ENCODE data around the gene XYLT1. TPM values are rescaled to one million over a fixed set of nuclear protein-coding genes. Genes with fewer than 3 reads are reported as not detected.
"Not testable (repeated sequence)": the region's sequence is repeated elsewhere in the genome, so short reads cannot be mapped to it uniquely, and the experiment has no call there.

The XYLT1 gene
- total RNA-seq, 2 donors from 2014 or later: 32.4 to 33.1 TPM

DNA sequence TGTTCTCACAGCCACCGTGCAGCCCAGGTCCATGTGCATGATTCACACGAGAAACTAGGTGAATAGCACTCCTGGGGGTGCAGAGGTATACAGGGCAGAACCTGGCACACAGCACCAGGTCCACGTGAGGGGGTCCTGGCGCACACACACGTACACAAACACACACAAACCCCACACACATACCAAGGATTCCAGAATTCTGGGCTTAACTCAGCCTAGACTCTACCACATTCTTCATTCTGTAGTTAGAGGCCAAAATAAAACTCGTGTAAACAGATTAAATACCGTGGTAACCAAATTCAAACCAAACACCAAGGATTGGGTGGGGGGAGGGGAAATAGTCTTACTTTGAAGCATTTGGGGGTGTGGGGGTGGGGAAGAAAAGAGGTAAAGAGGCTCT, 58.5 kb downstream of the XYLT1 start:
- intact Hi-C loops (cut with DNase I): no loop called here
- no peak for DNase-seq (ENCODE audit: low spot score)

DNA sequence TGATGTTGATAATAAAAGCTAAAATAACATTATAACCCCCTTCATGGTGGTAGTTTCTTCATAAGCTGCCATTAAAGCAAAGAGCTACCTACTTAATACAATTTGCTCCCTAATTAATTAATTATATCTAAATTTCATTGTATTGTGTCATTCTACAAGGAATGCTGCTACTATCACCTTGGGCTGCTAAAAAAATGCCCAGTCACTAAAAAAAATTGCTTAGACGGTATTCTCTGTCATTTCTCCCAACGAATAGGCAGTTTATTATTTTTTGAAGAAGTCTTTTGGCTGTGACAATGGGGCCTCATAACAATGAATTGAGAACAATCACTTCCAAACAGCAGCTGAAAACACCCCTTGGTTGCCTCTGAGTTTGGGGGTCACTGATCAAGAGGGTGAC, 59.5 kb downstream of the XYLT1 start:
- intact Hi-C loops (cut with DNase I): no loop called here
- no peak for DNase-seq (ENCODE audit: low spot score)

DNA sequence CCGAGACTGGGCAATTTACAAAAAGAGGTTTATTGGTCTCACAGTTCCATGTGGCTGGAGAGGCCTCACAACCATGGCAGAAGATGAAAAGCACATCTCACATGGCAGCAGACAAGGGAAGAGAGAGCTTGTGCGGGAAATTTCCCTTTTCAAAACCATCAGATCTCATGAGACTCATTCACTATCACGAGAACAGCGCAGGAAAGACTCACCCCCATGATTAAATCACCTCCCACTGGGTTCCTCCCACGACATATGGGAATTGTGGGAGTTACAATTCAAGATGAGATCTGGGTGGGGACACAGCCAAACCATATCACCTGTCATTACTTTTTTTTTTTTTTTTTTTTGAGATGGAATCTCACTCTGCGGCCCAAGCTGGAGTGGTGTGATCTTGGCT, 60.4 kb downstream of the XYLT1 start:
- DNase-seq (ENCODE audit: low spot score); intact Hi-C loops (cut with DNase I): not testable (repeated sequence)

DNA sequence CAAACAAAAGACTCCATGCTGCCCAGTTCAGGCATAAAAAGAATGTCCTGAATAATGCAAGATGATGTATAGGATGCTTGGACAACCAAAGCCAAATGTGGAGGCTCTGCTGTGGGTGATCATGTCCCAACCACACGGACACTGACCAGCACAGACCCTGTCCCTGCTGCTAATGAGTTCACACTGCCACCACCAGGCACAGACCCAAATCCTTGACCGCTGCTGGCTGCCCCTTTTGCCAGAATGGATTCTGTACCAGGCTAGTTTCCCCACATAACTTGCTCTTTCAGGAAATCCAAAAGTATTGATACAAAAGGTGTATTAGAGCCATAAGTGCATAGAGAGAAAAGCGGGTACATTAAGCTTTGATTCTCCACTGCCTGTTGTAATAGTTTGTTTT, 60.9 kb downstream of the XYLT1 start:
- DNase-seq (ENCODE audit: low spot score): no peak
- intact Hi-C loops (cut with DNase I): no loop called here

DNA sequence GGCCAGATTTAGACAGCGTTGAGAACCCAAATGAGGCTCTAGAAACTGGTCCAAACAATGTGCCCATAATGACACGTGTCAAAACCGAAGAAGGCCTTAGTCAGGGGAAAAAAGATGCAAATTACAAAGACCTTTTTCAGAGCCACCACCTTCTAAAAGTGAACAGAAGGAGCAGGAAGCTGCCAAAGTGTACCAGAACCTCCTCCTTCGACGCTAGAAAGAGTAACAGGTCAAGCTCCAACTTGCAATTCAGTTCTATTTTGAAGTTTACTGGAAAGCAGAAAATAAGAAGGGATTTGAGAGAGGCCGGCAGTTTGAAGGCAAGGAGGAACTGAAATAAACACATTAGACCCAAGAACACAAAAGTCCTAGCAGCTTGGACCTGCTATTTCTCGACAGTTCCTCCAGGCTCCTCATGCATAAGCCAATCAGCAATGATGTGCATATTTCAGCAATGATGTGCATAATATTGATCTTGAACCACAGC, 61.8 kb downstream of the XYLT1 start:
- no peak for DNase-seq (ENCODE audit: low spot score)
- intact Hi-C loops (cut with DNase I): no loop called here

DNA sequence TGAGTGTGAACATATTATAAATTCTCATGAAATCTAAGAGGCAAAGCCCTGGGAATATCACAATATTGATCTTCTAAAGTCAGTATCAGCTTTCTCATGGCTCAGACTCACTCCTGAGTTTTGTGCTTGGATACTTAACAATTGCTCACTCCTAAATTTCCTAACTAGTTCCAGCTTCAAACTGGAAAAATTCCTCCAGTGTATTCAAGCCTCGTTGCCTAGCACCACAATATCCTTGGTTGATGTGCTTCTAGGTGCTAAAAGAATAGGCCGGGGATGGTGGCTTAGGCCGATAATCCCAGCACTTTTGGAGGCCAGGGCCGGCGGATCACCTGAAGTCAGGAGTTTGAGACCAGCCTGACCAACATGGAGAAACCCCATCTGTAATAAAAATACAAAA, 62.5 kb downstream of the XYLT1 start:
- intact Hi-C loops (cut with DNase I): no loop called here
- no peak for DNase-seq (ENCODE audit: low spot score)

DNA sequence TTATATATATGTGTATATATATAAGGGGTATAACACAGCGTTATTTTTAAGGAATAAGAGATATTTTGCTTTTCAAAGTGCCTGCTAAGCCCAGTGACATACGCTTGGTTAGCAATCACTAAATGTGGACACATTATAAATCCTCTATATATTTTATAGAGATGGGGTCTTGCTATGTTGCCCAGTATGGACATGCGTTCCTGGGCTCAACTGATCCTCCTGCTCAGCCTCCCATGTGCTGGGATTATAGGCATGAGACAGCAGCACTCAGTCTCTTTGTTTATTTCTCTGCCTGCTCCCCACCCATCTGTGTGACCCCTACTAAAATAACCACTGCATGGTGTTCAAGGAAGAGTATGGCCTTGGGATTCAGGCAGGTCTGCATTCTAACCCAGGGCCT, 63.4 kb downstream of the XYLT1 start:
- intact Hi-C loops (cut with DNase I): no loop called here
- DNase-seq (ENCODE audit: low spot score): no peak

DNA sequence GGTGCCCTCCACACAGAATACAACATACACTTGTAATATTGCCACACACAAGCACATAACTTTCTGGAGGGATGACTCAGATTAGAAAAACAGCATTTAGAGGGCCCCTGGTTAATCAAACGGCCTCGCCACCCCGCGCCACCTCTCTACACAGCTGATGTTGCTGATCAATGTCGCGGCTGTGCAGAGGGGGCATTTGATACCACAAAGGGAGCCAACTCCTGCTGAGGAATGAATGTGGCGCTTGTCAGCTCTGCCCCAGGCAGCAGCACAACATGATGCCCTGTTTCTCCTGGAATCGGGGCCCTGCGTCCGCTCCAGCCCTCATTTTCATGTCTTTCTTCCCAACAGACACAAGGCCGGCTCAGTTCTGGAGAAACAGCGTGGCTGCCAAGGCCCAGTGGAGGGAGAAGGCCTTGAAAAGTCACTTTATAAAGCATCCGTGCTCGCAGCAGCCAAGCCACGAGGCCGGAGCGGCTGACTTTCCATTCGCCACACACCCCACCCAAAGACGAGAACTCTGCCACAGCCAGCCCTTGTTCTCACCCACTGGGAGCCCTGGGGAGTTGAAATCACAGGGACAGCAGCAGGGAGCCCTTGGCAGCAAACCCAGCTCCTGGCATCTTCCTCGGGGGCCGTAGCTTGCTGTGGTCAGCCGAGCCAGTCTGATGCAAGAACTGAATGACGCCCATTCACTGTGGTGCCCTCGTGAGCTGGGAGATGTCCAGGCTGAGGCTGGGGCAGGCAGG, 65.6 kb downstream of the XYLT1 start:
- intact Hi-C loops (cut with DNase I): no loop called here
- peak; percentile 95 for DNase-seq (ENCODE audit: low spot score)

DNA sequence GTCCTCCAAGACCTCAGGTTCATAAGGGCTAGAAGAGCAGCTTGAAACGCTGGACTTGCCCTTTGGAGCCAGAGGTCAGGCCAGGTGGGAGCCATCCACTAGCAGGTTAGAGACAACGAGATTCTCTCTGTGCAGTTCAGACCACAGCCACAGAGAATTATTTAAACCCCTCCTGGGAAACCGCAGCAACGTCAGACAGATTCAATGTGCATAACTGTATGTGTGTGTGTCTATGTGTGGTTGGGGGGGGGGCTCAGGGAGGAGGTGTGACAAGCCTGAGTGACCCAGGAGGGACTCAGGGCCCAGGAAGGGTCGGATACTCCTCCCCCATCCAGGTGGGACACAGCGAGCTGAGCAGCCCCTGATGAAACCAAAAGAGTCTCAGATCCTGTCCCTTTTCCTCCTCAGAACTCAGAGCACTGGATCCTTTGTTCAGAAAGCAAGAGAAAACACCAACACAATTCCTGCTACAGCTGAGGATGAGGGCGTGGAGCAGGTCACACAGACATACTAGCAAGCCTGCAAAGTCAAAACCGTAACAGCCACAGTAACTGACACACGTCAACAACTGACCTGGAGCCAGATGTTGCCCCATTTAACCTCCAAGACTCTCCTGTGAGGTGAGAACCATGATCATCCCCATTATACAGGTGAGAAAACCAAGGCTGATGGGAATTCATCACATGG, 66.8 kb downstream of the XYLT1 start:
- DNase-seq (ENCODE audit: low spot score): no peak
- intact Hi-C loops (cut with DNase I): no loop called here

DNA sequence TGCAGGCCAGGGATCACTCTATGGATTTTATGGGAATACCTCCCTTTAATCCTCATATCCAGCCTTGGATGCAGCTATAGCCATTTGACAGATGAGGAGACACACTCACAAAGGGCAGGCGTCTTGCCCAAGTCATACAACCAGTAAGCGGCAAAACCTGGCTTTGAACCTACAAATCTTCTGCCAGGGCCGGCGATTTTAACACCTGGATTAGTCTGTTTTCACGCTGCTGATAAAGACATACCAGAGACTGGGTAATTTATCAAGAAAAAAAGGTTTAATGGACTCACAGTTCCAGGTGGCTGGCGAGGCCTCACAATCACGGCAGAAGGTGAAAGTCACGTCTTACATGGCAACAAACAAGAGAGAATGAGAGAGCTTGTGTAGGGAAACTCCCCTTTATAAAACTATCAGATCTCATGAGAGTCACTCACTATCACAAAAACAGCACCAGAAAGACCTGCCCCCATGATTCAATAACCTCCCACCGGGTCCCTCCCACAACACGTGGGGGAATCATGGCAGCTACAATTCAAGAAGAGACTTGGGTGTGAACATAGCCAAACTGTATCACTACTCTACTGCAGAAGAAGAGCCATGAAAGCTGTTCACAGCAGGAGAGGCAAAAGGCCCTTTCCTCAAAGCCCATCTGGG, 67.5 kb downstream of the XYLT1 start:
- intact Hi-C loops (cut with DNase I): no loop called here
- DNase-seq (ENCODE audit: low spot score): no peak

DNA sequence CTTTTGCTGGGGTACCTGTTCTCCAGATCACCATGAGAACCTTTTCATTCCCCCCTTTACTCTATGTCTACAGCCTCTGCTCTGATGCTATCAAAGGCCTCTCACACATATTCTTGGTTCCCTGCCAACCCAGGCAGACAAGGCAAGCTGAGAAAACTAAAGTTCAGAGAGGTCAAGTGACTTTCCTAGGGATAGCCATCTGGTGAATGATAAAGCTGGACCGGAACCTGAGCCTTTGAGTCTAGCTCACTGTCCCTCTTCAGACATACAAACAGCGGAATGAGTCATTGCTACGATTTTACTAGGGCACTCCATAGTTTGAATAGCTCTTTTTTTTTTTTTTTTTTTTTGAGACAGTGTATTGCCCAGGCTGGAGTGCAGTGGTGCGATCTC, 73.3 kb downstream of the XYLT1 start:
- no peak for DNase-seq (ENCODE audit: low spot score)
- intact Hi-C loops (cut with DNase I): no loop called here

DNA sequence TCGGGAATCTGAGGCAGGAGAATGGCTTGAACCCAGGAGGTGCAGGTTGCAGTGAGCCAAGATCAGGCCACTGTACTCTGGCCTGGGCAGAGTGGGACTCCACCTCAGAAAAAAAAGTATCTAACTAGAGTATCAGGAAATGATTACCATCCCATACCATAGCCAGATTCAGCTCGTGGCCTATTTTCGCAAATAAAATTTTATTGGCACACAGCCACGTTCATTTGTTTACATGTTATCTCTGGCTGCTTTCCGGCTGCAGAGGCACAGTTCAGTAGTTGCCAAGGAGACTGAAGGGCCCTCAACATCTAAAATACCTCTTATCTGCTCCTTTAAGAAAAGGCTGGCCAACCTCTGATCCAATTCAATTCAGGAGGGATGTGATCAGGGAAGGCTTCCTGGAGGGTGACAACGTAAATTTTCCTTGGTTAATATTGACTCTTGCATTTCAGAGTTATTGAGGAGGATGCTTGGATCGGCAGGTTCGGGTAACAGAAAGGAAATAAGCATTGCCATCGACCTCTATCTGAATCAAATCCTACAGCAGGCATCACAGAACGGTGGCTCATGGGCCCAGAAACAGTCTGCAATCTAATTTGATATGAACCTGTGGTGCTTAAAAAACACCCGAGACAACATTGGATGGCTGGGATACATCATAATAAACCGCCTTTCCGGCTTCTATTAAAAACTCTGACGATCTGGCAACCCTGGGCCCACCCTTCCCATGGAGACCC, 73.8 kb downstream of the XYLT1 start:
- DNase-seq (ENCODE audit: low spot score): no peak
- intact Hi-C loops (cut with DNase I): no loop called here

DNA sequence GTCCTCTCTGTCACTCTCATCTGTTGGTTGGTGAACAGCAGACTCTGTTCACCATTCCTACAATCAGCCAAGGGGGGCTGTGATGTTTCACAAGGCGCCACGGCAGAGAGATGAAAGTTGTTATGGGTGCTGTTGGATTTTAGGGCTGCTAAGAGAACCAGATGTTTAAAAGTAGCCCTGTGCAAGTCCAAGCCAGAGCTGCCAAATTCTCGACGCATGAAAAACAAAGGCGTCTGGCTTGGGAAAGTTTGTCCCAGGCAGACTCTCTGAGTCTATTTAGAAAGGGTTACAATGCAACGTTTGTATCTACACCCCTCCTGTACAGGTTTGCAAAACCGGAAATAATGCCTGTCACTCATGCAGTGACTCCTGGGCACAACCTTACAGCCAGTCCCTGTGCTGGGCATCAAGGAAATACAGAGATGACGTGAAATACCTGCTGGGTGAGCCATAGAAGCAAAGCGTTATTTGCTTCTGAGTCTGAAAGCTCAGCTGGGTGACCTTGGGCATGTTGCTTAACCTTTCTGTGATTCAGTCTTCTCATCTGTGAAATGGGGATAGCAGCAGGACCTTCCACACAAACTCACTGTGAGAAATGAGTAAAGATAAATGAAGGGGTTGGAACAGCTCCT, 74.8 kb downstream of the XYLT1 start:
- DNase-seq (ENCODE audit: low spot score): no peak
- intact Hi-C loops (cut with DNase I): no loop called here

DNA sequence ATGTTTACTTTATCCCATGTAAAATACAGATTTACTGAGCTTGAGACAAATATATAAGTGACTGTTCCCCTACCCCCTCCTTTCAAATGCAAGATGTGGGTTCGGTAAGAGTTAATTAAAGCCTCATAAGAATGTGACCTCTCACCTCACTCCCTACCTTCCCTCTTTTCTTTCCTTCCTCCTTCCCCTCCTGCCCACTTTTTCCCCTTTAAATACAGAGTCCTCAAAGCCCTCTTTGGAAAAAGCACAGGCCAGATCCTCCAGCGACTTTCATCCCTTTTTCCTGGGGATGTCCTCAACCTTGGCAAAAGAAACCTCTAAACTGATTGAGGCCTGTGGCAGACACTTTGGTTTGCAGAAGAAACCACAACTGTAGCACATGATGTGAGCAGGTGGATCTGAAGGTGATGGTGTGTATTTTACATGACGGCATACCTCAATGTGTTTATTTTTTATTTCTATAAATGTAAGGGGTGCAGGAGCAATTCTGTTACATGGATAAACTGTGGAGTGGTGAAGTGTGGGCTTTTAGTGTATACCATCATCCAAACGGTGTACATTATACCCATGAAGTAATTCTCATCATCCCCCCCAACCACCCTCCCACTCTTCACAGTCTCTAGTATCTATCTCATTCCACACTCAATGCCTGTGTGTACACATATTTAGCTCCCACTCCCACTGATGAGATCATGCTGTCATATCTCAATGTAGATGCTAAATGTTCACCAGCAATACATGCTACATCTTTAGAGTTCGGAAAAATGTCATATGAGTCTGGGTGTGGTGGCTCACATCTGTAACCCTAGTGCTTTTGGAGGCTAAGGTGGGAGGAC, 77.7 kb downstream of the XYLT1 start:
- intact Hi-C loops (cut with DNase I): no loop called here
- DNase-seq (ENCODE audit: low spot score): no peak

DNA sequence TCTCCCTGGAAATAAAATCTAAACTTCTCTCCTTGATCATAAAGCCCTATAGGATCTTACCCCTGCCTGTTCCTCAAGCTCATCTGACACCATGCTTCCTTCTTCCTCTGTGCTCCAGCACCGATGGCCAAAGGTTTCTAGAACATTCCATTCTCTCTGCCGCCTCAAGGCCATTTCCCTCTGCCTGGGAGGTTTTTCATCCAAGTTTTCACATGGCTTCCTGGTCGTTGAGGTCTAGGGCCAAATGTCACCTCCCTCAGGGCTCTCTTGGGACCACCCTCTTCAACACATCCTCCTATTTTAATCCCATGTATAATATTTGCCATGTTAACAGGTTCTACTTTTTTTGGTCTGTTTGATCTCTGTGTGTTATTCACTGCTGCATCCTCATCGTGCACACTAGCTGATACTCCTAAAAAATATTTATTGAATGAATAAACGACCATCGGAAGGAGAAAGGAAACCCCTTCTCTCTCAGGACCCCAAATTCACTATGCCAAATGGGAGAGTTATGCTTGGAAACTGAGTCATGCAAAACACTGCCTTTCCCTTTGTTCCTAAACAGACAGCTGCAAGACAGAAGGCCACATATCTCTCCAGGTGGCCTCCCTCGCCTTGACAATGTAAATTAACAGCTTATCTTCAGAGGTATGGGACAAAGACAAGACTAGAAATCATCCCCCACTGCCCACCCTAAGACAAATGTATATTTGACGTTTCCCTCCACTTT, 78.5 kb downstream of the XYLT1 start:
- no peak for DNase-seq (ENCODE audit: low spot score)

DNA sequence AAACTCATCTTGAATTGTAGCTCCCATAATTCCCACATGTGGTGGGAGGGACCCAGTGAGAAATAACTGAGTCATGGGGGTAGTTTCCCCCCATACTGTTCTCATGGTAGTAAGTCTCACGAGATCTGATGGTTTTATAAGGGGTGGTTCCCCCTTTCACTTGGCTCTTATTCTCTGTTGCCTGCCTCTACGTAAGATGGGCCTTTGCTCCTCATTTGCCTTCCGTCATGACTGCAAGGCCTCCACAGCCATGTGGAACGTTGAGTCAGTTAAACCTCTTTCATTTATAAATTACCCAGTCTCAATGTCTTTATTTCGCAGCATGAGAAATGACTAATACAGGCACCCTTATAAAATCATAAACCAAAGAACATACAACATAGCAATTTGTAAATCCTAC, 79.0 kb downstream of the XYLT1 start:
- intact Hi-C loops (cut with DNase I): no loop called here
- no peak for DNase-seq (ENCODE audit: low spot score)

More for the DNA sequence above, 78.5 kb downstream of the XYLT1 start:
- intact Hi-C loops (cut with DNase I): no loop called here

DNA sequence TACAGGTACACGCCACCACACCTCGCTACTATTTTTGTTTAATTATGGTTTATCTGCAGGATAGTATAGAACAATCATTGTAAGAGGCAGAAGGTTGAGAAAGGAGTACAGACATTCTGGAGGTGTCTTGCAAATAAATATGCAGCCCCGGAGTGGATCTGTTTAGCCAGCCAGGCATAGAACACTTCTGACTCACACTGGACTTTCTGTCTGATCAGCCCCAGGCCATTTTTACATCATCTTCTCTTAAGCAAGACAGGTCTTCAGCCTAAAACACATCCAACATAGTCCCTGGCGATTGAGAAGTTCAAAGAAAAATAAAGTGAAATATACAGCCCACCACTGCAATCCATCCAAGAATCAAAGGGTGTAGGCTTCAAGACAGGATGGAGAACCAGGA, 81.4 kb downstream of the XYLT1 start:
- intact Hi-C loops (cut with DNase I): no loop called here
- DNase-seq (ENCODE audit: low spot score): no peak

DNA sequence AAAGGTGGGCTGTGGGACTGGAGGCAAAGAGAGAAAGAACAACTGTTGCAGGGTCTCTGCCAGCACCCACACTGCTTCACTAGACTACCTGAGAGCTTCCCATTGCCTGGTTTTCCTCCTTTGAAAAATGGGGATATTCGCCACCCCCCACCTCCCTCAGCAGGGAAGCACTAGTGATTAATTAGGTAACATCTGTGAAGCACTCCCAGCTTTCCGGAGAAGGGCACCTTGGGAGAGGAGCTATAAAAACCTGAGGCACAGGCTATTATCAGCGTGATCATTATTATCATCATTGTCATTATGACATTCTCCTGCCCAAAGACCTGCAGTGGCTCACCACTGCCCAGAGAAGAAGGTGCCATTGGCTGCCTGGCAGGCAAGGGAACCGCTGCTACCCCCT, 83.5 kb downstream of the XYLT1 start:
- intact Hi-C loops (cut with DNase I): no loop called here
- DNase-seq (ENCODE audit: low spot score): peak; percentile 28
